K562 (cell line): ENCODE results near the gene ICA1. TPM values are rescaled to one million over a fixed set of nuclear protein-coding genes. Genes with fewer than 3 reads are reported as not detected.

ENCODE experiments used
- ATAC-seq: fragments of 200-7000 bp; cut with Tn5 transposase; 3 replicates; pipeline ENCODE4 v1.9.1; 2020; ENCODE audit warnings: moderate library complexity
- BruUV-seq: library from RNA; stranded (reverse); fragments of 400-500 nt; replicated peaks from 2 replicates; lab custom pipeline; 2021; lab: Mats Ljungman, UMichigan
- CTCF ChIA-PET: fragments of 300-600 bp; formaldehyde crosslinking; extraction: SDS; loops from one replicate; lab custom pipeline; 2021; ENCODE audit warnings: low intra/inter-chr PET ratio; lab: Yijun Ruan, JAX
- POLR2A ChIA-PET: fragments of 300-600, 350-650 bp; sonication (Branson Sonifier 250); formaldehyde crosslinking; extraction: SDS; loops from one replicate; lab custom pipeline; 2021; ENCODE audit warnings: antibody characterized with exemption, inconsistent platforms; lab: Yijun Ruan, JAX
- DNase-seq, 4 experiments: peaks; one replicate each; pipeline versions ENCODE4 v3.0.0 to v3.0.0-alpha.2; 2011 to 2018; ENCODE audit warnings: low spot score in 3 of 4, mixed read lengths in 3 of 4; ENCODE audit errors: extremely low read depth in 1 of 4
- FAIRE-seq: peaks from 2 replicates; lab custom pipeline; 2011; peaks lifted over from hg19 to GRCh38; lab: Jason Lieb, UNC
- H2AFZ ChIP-seq: 2 replicates; pipeline ENCODE4 v1.6.0; 2011; ENCODE audit warnings: low read depth, low read length, control low read depth, inconsistent platforms
- H3K27ac ChIP-seq: fragments of 200-600 bp; 3 replicates; pipeline ENCODE4 v1.8.0; 2011; ENCODE audit warnings: low read depth, mild to moderate bottlenecking, control low read depth, inconsistent platforms, low read length, moderate library complexity, mixed read lengths; ENCODE audit errors: extremely low read depth
- H3K27me3 ChIP-seq, 2 experiments: fragments of 300-600 bp in 1 of 2; 2 replicates in 1 of 2; 3 replicates in 1 of 2; pipeline versions ENCODE4 v1.6.0 to v1.8.0; 2011; ENCODE audit warnings: inconsistent platforms in 2 of 2, low read length in 2 of 2, mild to moderate bottlenecking in 1 of 2, mixed read lengths in 1 of 2, moderate library complexity in 1 of 2; ENCODE audit not compliant: control insufficient read depth in 2 of 2, insufficient read depth in 2 of 2
- H3K36me3 ChIP-seq: fragments of 300-600 bp; 3 replicates; pipeline ENCODE4 v1.8.0; 2011; ENCODE audit warnings: mild to moderate bottlenecking, low read length, inconsistent platforms; ENCODE audit not compliant: control insufficient read depth, insufficient read depth
- H3K4me1 ChIP-seq, 2 experiments: fragments of 200-600 bp in 1 of 2; replicated peaks in 1 of 2; 2 replicates in 1 of 2; 3 replicates in 1 of 2; pipeline versions ENCODE4 v1.5.1 to v1.8.0; 2011; ENCODE audit warnings: inconsistent platforms in 2 of 2, low read length in 2 of 2, mild to moderate bottlenecking in 1 of 2, mixed read lengths in 1 of 2, moderate library complexity in 1 of 2; ENCODE audit not compliant: control insufficient read depth in 2 of 2, insufficient read depth in 2 of 2
- H3K4me2 ChIP-seq: 2 replicates; pipeline ENCODE4 v1.6.1; 2011; ENCODE audit warnings: low read length, control low read depth, inconsistent platforms, mixed read lengths; ENCODE audit not compliant: insufficient read depth
- H3K4me3 ChIP-seq: fragments of 200-600 bp; sonication (generic), shearing (Covaris generic); 2 replicates; pipeline ENCODE4 v1.5.1; 2016; ENCODE audit warnings: control low read depth, inconsistent platforms
- H3K79me2 ChIP-seq: fragments of 200-600 bp; 3 replicates; pipeline ENCODE4 v1.8.0; 2011; ENCODE audit warnings: low read length, inconsistent platforms; ENCODE audit not compliant: control insufficient read depth, insufficient read depth
- H3K9ac ChIP-seq, 2 experiments: 2 replicates each; pipeline versions ENCODE4 v1.6.0 to v1.6.1; 2011; ENCODE audit warnings: low read depth in 2 of 2, low read length in 2 of 2, control low read depth in 1 of 2, inconsistent platforms in 1 of 2, mild to moderate bottlenecking in 1 of 2, mixed read lengths in 1 of 2; ENCODE audit not compliant: insufficient read depth in 1 of 2
- H3K9me1 ChIP-seq: one replicate; pipeline ENCODE4 v1.6.0; 2011; ENCODE audit warnings: inconsistent platforms, mild to moderate bottlenecking, low read length, moderate library complexity; ENCODE audit not compliant: control insufficient read depth, insufficient read depth
- H3K9me3 ChIP-seq: replicated peaks from 2 replicates; pipeline ENCODE4 v1.5.1; 2011; ENCODE audit warnings: low read depth, low read length, inconsistent platforms; ENCODE audit not compliant: control insufficient read depth, insufficient read depth
- H4K20me1 ChIP-seq: replicated peaks from 2 replicates; pipeline ENCODE4 v1.6.1; 2011; ENCODE audit warnings: low read length, inconsistent platforms, mixed read lengths; ENCODE audit not compliant: control insufficient read depth, insufficient read depth
- CREBBP ChIP-seq: IDR thresholded peaks from one replicate; pipeline ENCODE4 v1.6.1; 2012; ENCODE audit warnings: low read depth, mild to moderate bottlenecking, control low read depth, inconsistent platforms, low read length
- JUNB ChIP-seq: fragments of 450-650 bp; formaldehyde crosslinking; conservative IDR thresholded peaks from 2 replicates; pipeline ENCODE4 v1.4.0; 2020; ENCODE audit warnings: mild to moderate bottlenecking
- MEF2D ChIP-seq: conservative IDR thresholded peaks from 2 replicates; pipeline ENCODE4 v1.6.1; 2016; ENCODE audit warnings: low read depth, missing genetic modification characterization, missing compliant biosample characterization
- PML ChIP-seq: IDR thresholded peaks from 2 replicates; pipeline ENCODE4 v1.6.1; 2012; ENCODE audit warnings: low read length, inconsistent platforms
- SMC3 ChIP-seq: conservative IDR thresholded peaks from 2 replicates; pipeline ENCODE4 v1.6.1; 2011; ENCODE audit warnings: low read depth, low read length, improper control_type of control experiment; ENCODE audit not compliant: insufficient read depth
- STAT5A ChIP-seq: IDR thresholded peaks from 2 replicates; pipeline ENCODE4 v1.6.1; 2012; ENCODE audit warnings: low read length, inconsistent platforms, borderline replicate concordance
- TEAD2 ChIP-seq: fragments of 450-650 bp; IDR thresholded peaks from 2 replicates; pipeline ENCODE4 v1.6.1; 2016; ENCODE audit warnings: missing genetic modification characterization, control low read depth, missing compliant biosample characterization
- ZKSCAN1 ChIP-seq: fragments of 150-350 bp; IDR thresholded peaks from 2 replicates; pipeline ENCODE4 v1.6.1; 2016; ENCODE audit warnings: low read depth, low read length
- ZNF143 ChIP-seq: sonication (generic); formaldehyde crosslinking; IDR thresholded peaks from 2 replicates; pipeline ENCODE4 v1.9.0; 2022; ENCODE audit warnings: mild to moderate bottlenecking, missing genetic modification reagents
- ZNF174 ChIP-seq: fragments of 250-450 bp; sonication (Bioruptor Pico); IDR thresholded peaks from 2 replicates; pipeline ENCODE4 v1.4.0; 2020; ENCODE audit warnings: mild to moderate bottlenecking
- ZNF197 ChIP-seq: fragments of 200-800 bp; sonication (Bioruptor generic); IDR thresholded peaks from 2 replicates; pipeline ENCODE4 v1.6.1; 2016; ENCODE audit warnings: low read depth, missing genetic modification characterization, missing compliant biosample characterization
- WGBS: fragments of 100-300 bp; shearing (Covaris generic); methylation state at CpG from one replicate; pipeline ENCODE4 v1.1.6; 2016; ENCODE audit warnings: low coverage, mixed read lengths; ENCODE audit not compliant: insufficient coverage; ENCODE audit errors: missing lambda C conversion rate; 5-methylcytosine and 5-hydroxymethylcytosine counted together
- in situ Hi-C: fragments of 300-500 bp; cut with MboI; formaldehyde crosslinking; loops from 4 replicates; pipeline ENCODE4 v1.15.0; 2018; ENCODE audit warnings: inconsistent platforms, mixed read lengths
- intact Hi-C: fragments of 100-400 bp; cut with micrococcal nuclease; formaldehyde crosslinking; loops from 2 replicates; pipeline ENCODE4 v1.14.2; 2022
- polyA plus RNA-seq, 8 experiments: library from polyadenylated mRNA; depleted of rRNA in 4 of 8; stranded (reverse) in 5 of 8; unstranded in 3 of 8; fragments of >200 nt; fragmentation: Nextera tagmentation in 2 of 8; fragmentation: Illumina TruSeq in 1 of 8; extraction: Ambion mirVana in 2 of 8; extraction: Trizol in 1 of 8; gene quantifications; 2 replicates each; pipeline versions ENCODE4 v1.2.1 to v1.2.3, GENCODE V29; 2011 to 2014; ENCODE audit warnings: inconsistent platforms in 1 of 8, missing spikeins in 1 of 8
- total RNA-seq, 7 experiments: library from RNA; depleted of rRNA in 6 of 7; stranded (reverse); fragments of >200 nt in 6 of 7; fragmentation: Illumina TruSeq in 2 of 7; extraction: Trizol in 2 of 7; gene quantifications; 2 replicates each; pipeline versions ENCODE4 v1.2.1 to v1.2.3, GENCODE V29; 2011 to 2021; ENCODE audit warnings: low replicate concordance in 1 of 7
- TF ChIP-seq, protein P1 (sequence below): fragments of 450-650 bp; IDR thresholded peaks from 2 replicates; pipeline ENCODE4 v1.6.1; 2016; ENCODE audit warnings: missing biosample characterization, missing genetic modification characterization

The ICA1 gene
- total and polyA plus RNA-seq, 9 of the 15 experiments (the other 6 are each of a cell fraction or from before 2014, with no cell fraction given): 7.1 to 22.3 (median 16.4) TPM

GRCh38 chr7:8105449-8106095 is 156.4 kb downstream of the ICA1 start:
- H3K4me3 ChIP-seq: no peak overlapping the region
- 32% methylated on average over 4 of the region's 4 CpGs for WGBS
- CTCF ChIA-PET: no interaction called here
- H3K79me2 ChIP-seq: no peaks in the 10 kb centered on the region
- no peaks in the 10 kb centered on the region for H3K4me1 ChIP-seq
- H3K4me2 ChIP-seq: no peak overlapping the region
- POLR2A ChIA-PET: interaction anchor here (0.5 to 1.9 kb wide), 3 partner anchors 9 to 20 kb away, joined by 3 to 8 read pairs (median 3); no protein-coding TSS in a partner anchor
- H4K20me1 ChIP-seq: no peaks in the 10 kb centered on the region
- in situ Hi-C loops: no loop called here
- no peaks in the 10 kb centered on the region for H3K9me3 ChIP-seq
- DNase-seq: no peak
- H3K27me3 ChIP-seq: no peaks in the 10 kb centered on the region
- no peak overlapping the region for H3K27ac ChIP-seq
- no TSS peak for BruUV-seq
- no peaks in the 10 kb centered on the region for H3K36me3 ChIP-seq
- H3K9ac ChIP-seq: no peak overlapping the region
- no peak for FAIRE-seq
- no peak for ATAC-seq
- no peak for TF ChIP-seq TEAD2 (tag)
- H2AFZ ChIP-seq: no peak overlapping the region
- intact Hi-C loops: no loop called here
- H3K9me1 ChIP-seq: no peaks in the 10 kb centered on the region

- ATAC-seq (no peak), FAIRE-seq (no peak), DNase-seq (no peak)
- Histone ChIP-seq H3K36me3 (no peaks in the 10 kb centered on the region), H3K27me3 (no peaks in the 10 kb centered on the region), H3K4me3 (no peak overlapping the region), H3K79me2 (no peaks in the 10 kb centered on the region), H3K27ac (no peak overlapping the region), H3K4me1 (no peaks in the 10 kb centered on the region), H3K9me1 (no peaks in the 10 kb centered on the region), H3K9me3 (no peaks in the 10 kb centered on the region), H3K4me2 (no peak overlapping the region), H2AFZ (no peak overlapping the region), H3K9ac (no peak overlapping the region), H4K20me1 (no peaks in the 10 kb centered on the region)
- POLR2A ChIA-PET: interaction anchor here (1.9 kb wide), 1 partner anchor 11 kb away, joined by 8 read pairs; no protein-coding TSS in a partner anchor
- intact Hi-C loops: no loop called here
- TF ChIP-seq MEF2D (tag): no peak
- TF ChIP-seq STAT5A: no peak
- TF ChIP-seq SMC3: no peak
- no peak for TF ChIP-seq PML
- TF ChIP-seq ZKSCAN1: no peak
- no peak for TF ChIP-seq ZNF143
- TF ChIP-seq ZNF197 (CRISPR knock-in tag): no peak
- no peak for TF ChIP-seq ZNF174 (CRISPR knock-in tag)
- TF ChIP-seq CREBBP: no peak
- no peak for TF ChIP-seq JUNB
- TF ChIP-seq, protein P1, sequence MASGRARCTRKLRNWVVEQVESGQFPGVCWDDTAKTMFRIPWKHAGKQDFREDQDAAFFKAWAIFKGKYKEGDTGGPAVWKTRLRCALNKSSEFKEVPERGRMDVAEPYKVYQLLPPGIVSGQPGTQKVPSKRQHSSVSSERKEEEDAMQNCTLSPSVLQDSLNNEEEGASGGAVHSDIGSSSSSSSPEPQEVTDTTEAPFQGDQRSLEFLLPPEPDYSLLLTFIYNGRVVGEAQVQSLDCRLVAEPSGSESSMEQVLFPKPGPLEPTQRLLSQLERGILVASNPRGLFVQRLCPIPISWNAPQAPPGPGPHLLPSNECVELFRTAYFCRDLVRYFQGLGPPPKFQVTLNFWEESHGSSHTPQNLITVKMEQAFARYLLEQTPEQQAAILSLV (tag): no peak
- 52% methylated on average over 9 of the region's 9 CpGs for WGBS
- CTCF ChIA-PET: no interaction called here
- no TSS peak for BruUV-seq
- in situ Hi-C loops: no loop called here
These were observed 158.7 kb downstream of the ICA1 start for GRCh38 chr7:8103282-8103681.
